HUES64 (cell line): ENCODE measurements around the gene ACSL6.

Source experiments
- H3K27ac ChIP-seq: 2 replicates; pipeline ENCODE4 v1.7.0; 2013; ENCODE audit warnings: low read depth, low read length, inconsistent platforms
- H3K27me3 ChIP-seq: 2 replicates; pipeline ENCODE4 v1.6.1; 2013; ENCODE audit warnings: mild to moderate bottlenecking, low read length; ENCODE audit not compliant: insufficient read depth
- H3K36me3 ChIP-seq: 2 replicates; pipeline ENCODE4 v1.6.1; 2013; ENCODE audit warnings: mild to moderate bottlenecking, low read length; ENCODE audit not compliant: insufficient read depth
- H3K4me1 ChIP-seq: 2 replicates; pipeline ENCODE4 v1.6.1; 2013; ENCODE audit warnings: mild to moderate bottlenecking, low read length, moderate library complexity; ENCODE audit not compliant: insufficient read depth
- H3K4me3 ChIP-seq: 2 replicates; pipeline ENCODE4 v1.5.1; 2013; ENCODE audit warnings: mild to moderate bottlenecking, low read length, moderate library complexity
- H3K9ac ChIP-seq: 2 replicates; pipeline ENCODE4 v1.6.1; 2013; ENCODE audit warnings: mild to moderate bottlenecking, low read depth, low read length
- H3K9me3 ChIP-seq: 2 replicates; pipeline ENCODE4 v1.6.1; 2013; ENCODE audit warnings: low read depth, low read length; ENCODE audit not compliant: insufficient read depth
- WGBS: fragments of 150-250, 120-280 bp; methylation state at CpG from one replicate; pipeline ENCODE4 v1.1.7; 2013; ENCODE audit warnings: missing lambda C conversion rate; 5-methylcytosine and 5-hydroxymethylcytosine counted together

ACSL6 gene

GRCh38 chr5:132022737-132023136 lies 11.3 kb upstream of the ACSL6 start:
- no peak overlapping the region for H3K9ac ChIP-seq
- 76% methylated on average over 2 of the region's 2 CpGs for WGBS
- H3K9me3 ChIP-seq = no peaks in the 10 kb centered on the region
- H3K4me3 ChIP-seq = no peak overlapping the region
- H3K36me3 ChIP-seq = no peaks in the 10 kb centered on the region
- no peaks in the 10 kb centered on the region for H3K4me1 ChIP-seq
- no peak overlapping the region for H3K27ac ChIP-seq
- no peaks in the 10 kb centered on the region for H3K27me3 ChIP-seq

DNA sequence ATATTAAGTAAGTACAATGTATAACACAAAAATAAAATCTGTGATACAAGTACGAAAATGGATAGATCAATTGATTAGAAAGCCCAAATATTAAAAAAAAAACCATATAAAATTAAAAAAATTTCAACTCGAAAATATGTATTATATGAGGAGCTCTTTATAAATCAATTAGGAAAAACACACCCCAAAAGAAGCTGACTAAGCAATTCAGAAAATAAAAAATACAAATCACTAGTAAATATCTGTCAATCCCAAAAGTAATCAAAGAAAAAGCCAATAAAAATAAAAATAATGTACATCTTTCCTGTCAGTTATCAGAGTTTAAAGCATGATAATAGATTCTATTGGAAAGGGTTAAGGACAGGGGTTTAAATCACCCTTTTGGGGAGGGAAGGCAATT lies 10.2 kb upstream of the ACSL6 start:
- Histone ChIP-seq H3K27me3 (0 out of 2 replicates have a peak, but pooled peaks cover 3% of the 10 kb centered on the region), H3K27ac (no peak overlapping the region), H3K4me1 (no peaks in the 10 kb centered on the region), H3K4me3 (no peak overlapping the region), H3K9ac (no peak overlapping the region), H3K9me3 (no peaks in the 10 kb centered on the region), H3K36me3 (no peaks in the 10 kb centered on the region)
- no CpG with 5 or more reads among the region's 2 CpGs for WGBS

DNA sequence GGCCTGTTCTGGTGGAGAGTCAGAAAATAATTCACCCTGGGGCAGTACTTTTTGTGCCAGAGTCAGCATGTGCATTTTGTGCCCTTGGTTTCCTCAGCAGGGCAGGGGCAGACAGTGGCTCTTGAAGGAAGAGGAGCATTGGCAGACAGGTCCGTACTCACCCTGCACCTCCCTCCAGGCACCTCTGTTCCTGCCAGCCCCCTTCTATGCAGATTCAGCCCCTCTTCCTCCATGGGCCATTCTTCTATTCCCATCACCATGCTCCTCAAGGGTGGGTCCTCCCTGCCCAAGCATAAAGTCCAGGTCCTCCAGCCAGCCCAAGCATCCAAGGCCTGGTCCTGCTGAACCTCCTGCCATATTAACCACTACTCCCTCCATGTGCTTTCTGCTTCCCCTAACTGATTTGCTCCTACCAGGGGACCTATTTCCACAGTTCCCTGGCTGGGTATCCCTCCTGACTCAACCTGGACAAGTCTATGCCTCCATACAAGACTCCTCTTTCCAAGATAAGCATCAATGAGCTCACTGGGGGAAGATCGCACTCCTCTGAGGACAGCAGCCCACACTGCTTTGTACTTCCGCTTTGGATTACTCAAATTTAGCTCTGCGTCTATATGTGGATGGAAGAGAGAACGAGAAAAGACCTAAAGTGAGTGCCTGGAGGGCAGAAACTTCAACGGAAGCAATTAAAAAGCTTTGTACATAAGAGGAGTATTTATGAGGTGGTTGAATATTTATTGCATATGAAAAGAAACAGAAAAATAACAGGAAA lies 9.3 kb upstream of the ACSL6 start:
- Histone ChIP-seq H3K36me3 (no peaks in the 10 kb centered on the region), H3K27me3 (0 out of 2 replicates have a peak, but pooled peaks cover 3% of the 10 kb centered on the region), H3K9me3 (no peaks in the 10 kb centered on the region), H3K27ac (no peak overlapping the region), H3K4me3 (no peak overlapping the region), H3K4me1 (no peaks in the 10 kb centered on the region), H3K9ac (no peak overlapping the region)
- WGBS = 87% methylated on average over 6 of the region's 6 CpGs

DNA sequence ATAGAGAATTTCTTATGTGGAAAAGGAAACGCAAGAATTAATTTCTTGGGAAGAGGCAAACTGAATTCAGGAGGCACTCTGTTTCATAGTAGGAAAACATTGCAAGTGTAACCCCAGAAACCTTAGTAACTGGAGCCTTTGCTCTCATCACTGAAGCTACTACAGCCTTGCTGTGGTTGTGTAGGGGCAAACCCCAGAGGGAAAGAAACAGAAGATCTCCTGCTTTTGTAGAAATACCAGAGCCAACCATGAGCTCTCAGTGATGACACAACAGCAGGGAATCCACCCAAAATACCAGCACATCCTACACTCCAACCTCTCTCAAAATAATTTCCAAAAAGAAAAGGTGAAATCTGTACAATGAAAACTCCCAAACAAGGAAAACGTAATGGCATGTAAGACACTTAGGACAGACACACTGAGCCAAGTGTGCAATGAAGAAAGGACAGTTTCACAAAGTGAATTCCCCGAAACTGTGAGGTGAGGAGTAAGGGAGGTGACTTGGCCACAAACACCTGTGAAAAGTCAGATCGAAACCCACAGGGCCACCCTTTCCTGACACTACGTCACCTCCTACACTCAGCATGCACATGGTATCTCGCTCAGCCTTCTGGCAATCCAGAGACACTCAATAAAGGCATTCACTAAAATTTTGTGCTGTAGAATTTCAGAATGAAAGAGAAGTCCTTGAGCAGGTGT lies 8.5 kb upstream of the ACSL6 start:
- no peaks in the 10 kb centered on the region for H3K9me3 ChIP-seq
- 0 out of 2 replicates have a peak, but pooled peaks cover 3% of the 10 kb centered on the region for H3K27me3 ChIP-seq
- WGBS = 89% methylated on average over 6 of the region's 6 CpGs
- H3K36me3 ChIP-seq = no peaks in the 10 kb centered on the region
- H3K4me3 ChIP-seq = no peak overlapping the region
- no peak overlapping the region for H3K27ac ChIP-seq
- no peaks in the 10 kb centered on the region for H3K4me1 ChIP-seq
- no peak overlapping the region for H3K9ac ChIP-seq

DNA sequence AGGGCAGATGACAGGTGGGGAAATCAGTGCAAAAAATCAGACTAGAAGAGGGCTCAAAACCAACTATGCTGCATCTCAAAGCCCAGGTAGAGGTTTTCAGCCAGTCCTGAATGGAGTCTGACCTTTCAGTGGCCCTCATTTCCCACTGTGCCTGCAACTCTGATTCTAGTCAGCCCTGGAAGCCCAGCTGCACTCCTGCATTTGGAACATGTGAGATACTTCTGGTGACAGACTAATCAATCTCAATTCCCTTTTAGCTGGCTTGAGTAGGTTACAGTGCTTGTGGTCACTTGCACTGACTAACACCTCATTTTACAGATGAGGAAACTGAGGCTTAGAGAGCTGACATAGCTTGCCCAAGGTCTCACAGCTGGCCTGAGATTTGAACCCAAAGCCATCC lies 7.9 kb upstream of the ACSL6 start:
- Histone ChIP-seq H3K9ac (no peak overlapping the region), H3K4me3 (no peak overlapping the region), H3K36me3 (no peaks in the 10 kb centered on the region), H3K4me1 (no peaks in the 10 kb centered on the region), H3K9me3 (no peaks in the 10 kb centered on the region), H3K27ac (no peak overlapping the region), H3K27me3 (0 out of 2 replicates have a peak, but pooled peaks cover 3% of the 10 kb centered on the region)

- Histone ChIP-seq H3K4me3 (no peak overlapping the region), H3K36me3 (no peaks in the 10 kb centered on the region), H3K4me1 (no peaks in the 10 kb centered on the region), H3K27me3 (0 out of 2 replicates have a peak, but pooled peaks cover 3% of the 10 kb centered on the region), H3K27ac (no peak overlapping the region), H3K9me3 (no peaks in the 10 kb centered on the region), H3K9ac (no peak overlapping the region)
- 79% methylated on average over 10 of the region's 10 CpGs for WGBS
These were observed 6.5 kb upstream of the ACSL6 start for GRCh38 chr5:132017738-132018625.

DNA sequence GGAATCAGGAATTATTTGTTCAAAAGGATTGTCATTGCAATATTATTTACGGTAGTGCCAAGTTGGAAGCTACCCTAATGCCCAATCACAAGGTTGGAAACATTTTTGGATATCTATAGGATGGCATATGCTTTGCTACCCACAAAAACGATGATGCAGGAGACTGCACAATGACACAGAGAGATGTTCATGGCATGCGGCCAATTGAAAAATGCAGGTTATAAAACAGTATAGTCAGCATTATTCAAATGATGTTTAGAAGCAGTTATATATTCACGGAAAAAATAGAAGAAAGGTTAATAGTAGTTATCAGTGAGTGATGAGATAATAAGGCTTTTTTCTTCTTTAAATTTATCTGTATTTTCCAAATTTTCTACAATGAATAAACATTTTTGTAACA lies 5.9 kb upstream of the ACSL6 start:
- H3K36me3 ChIP-seq = no peaks in the 10 kb centered on the region
- H3K9ac ChIP-seq = no peak overlapping the region
- 88% methylated on average over 4 of the region's 4 CpGs for WGBS
- H3K27ac ChIP-seq = no peak overlapping the region
- no peak overlapping the region for H3K4me3 ChIP-seq
- no peaks in the 10 kb centered on the region for H3K9me3 ChIP-seq
- no peaks in the 10 kb centered on the region for H3K4me1 ChIP-seq
- H3K27me3 ChIP-seq = peaks cover 9% of the 10 kb centered on the region

DNA sequence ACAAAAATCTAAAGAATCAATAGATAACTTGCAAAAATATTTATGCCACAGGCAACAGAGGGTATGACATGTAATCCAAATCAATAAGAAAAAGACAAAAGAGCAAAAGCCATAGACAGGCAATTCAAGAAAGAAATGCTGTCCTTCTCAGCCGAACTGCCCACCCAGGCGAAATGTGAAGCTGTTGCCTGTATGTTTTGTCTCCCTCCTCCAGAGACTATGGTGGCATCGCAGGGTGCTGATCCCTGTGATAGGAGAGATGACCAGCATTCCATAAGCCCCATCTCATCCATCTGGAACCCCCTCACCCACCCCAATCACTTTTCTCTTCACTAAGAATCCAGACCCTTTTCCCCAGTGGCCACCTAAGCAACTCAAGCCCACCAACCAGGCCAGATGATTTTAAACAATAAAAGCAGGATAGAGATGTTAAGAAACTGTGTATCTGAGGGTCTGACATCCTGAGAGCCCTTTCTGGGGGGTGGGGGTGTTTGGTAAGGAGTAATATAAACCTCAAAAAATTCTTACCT lies 5.3 kb upstream of the ACSL6 start:
- 96% methylated on average over 3 of the region's 3 CpGs for WGBS
- no peaks in the 10 kb centered on the region for H3K9me3 ChIP-seq
- peaks cover 14% of the 10 kb centered on the region for H3K27me3 ChIP-seq

GRCh38 chr5:132013711-132014110 lies 2.3 kb upstream of the ACSL6 start:
- peaks cover 3% of the 10 kb centered on the region; the same call in 1 of the 2 replicates for H3K4me1 ChIP-seq
- no peak overlapping the region for H3K9ac ChIP-seq
- H3K4me3 ChIP-seq = no peak overlapping the region
- WGBS = 89% methylated on average over 2 of the region's 2 CpGs
- H3K36me3 ChIP-seq = no peaks in the 10 kb centered on the region
- no peaks in the 10 kb centered on the region for H3K9me3 ChIP-seq
- peaks cover 44% of the 10 kb centered on the region for H3K27me3 ChIP-seq
- H3K27ac ChIP-seq = no peak overlapping the region

More for the DNA sequence above, 5.3 kb upstream of the ACSL6 start:
- Histone ChIP-seq H3K9ac (no peak overlapping the region), H3K27ac (no peak overlapping the region), H3K4me3 (no peak overlapping the region), H3K36me3 (no peaks in the 10 kb centered on the region), H3K4me1 (no peaks in the 10 kb centered on the region)

DNA sequence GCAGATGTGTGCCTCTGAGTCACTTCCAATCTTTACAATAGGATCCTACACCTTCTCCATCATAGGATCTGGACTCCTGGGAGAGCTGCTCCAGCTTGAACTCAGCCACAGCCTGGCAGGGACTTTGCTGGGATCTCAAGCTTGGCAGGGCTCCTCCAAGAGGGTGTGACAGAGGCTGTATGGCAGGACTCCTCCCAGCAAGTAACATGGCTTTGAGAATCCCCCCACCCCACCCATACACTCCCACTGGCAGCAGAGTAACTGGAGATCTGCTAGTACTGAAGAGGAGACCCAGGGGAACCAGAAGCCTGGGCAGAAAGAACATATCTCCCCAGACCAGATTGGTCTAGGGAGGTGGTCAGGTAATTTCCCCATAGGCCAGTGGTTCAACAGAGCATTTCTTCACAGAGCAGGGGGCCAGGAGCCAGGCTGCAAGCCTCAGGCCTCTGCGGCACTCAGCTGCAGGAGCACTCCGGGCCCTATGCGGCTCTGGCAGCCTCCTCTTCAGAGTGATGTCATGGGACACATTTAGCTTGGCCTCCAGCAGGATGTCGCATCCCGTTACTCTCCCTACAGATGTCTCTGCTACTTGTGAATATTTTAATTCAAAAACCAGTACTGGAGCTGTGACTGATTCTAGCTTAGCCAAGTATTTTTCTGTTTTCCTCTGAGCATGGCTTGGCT lies 1.7 kb upstream of the ACSL6 start:
- H3K4me1 ChIP-seq = peaks cover 3% of the 10 kb centered on the region; the same call in 1 of the 2 replicates
- WGBS = 83% methylated on average over 5 of the region's 5 CpGs
- no peak overlapping the region for H3K9ac ChIP-seq
- peaks cover 45% of the 10 kb centered on the region for H3K27me3 ChIP-seq
- no peak overlapping the region for H3K4me3 ChIP-seq
- no peak overlapping the region for H3K27ac ChIP-seq
- H3K36me3 ChIP-seq = no peaks in the 10 kb centered on the region
- no peaks in the 10 kb centered on the region for H3K9me3 ChIP-seq
